ENCODE results near the gene ABHD2.

DNA sequence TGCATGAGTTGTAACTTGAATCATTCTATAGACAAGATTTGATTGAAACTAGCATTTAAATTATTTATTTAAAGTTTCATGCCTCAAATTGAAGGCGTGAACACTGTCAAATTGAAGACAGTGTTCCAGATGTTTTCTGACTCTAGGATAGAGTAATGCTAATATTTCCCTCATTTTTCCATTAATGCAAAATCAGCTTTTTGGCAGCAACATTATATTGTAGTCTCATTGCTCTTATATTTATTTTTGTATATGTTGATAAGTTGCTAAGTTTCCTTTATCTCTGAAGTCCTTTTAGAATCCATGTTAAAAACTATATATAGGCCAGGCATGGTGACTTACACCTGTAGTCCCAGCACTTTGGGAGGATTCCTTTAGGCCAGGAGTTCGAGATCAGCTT, 160.3 kb downstream of the ABHD2 start:
- TF ChIP-seq, protein P1, sequence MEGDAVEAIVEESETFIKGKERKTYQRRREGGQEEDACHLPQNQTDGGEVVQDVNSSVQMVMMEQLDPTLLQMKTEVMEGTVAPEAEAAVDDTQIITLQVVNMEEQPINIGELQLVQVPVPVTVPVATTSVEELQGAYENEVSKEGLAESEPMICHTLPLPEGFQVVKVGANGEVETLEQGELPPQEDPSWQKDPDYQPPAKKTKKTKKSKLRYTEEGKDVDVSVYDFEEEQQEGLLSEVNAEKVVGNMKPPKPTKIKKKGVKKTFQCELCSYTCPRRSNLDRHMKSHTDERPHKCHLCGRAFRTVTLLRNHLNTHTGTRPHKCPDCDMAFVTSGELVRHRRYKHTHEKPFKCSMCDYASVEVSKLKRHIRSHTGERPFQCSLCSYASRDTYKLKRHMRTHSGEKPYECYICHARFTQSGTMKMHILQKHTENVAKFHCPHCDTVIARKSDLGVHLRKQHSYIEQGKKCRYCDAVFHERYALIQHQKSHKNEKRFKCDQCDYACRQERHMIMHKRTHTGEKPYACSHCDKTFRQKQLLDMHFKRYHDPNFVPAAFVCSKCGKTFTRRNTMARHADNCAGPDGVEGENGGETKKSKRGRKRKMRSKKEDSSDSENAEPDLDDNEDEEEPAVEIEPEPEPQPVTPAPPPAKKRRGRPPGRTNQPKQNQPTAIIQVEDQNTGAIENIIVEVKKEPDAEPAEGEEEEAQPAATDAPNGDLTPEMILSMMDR (IDR thresholded peaks at IDR 0.05): no peak
- TF ChIP-seq POLR2A (IDR thresholded peaks at IDR 0.05): no peak

Data from heart left ventricle (tissue), 13 donors.